Measurements from ENCODE around the gene PTX4. TPM values are rescaled to one million over a fixed set of nuclear protein-coding genes. Genes with fewer than 3 reads are reported as not detected.

Gene PTX4
- polyA plus RNA-seq, 1 donor (not counting 4 experiments of a cell fraction or from before 2014, with no cell fraction given), result not detected

GRCh38 chr16:1437606-1438005 lies 51.1 kb downstream of the PTX4 start:
- Histone ChIP-seq H3K79me2 (ENCODE audit: control insufficient read depth, insufficient read depth, low read length) (no peaks in the 10 kb centered on the region), H3K27me3 (ENCODE audit: control insufficient read depth, extremely low read depth, insufficient read depth, low read length) (no peaks in the 10 kb centered on the region), H4K20me1 (ENCODE audit: control insufficient read depth, extremely low read depth, insufficient read depth, low read length) (no peaks in the 10 kb centered on the region), H3K4me2 (ENCODE audit: control insufficient read depth, extremely low read depth, insufficient read depth, low read depth, low read length) (no peak overlapping the region), H3K9me3 (ENCODE audit: control insufficient read depth, low read depth, low read length) (no peaks in the 10 kb centered on the region), H3K4me1 (ENCODE audit: control insufficient read depth, extremely low read depth, insufficient read depth, low read length) (no peaks in the 10 kb centered on the region), H3K27ac (ENCODE audit: control insufficient read depth, insufficient read depth, low read length) (no peak overlapping the region), H3K9me1 (ENCODE audit: control insufficient read depth, extremely low read depth, insufficient read depth, low read length) (no peaks in the 10 kb centered on the region), H3K36me3 (ENCODE audit: control insufficient read depth in 2 of 2, extremely low read depth in 1 of 2, insufficient read depth in 2 of 2, low read length in 2 of 2) (no peaks in the 10 kb centered on the region), H2AFZ (ENCODE audit: control insufficient read depth, low read length) (no peak overlapping the region), H3K4me3 (ENCODE audit: control insufficient read depth in 2 of 3, extremely low read depth in 1 of 3, insufficient read depth in 2 of 3, low read depth in 1 of 3, low read length in 3 of 3) (no peak overlapping the region), H3K9ac (ENCODE audit: control insufficient read depth, extremely low read depth, insufficient read depth, low read length) (no peak overlapping the region)
- dilution Hi-C loops (cut with MboI; ENCODE audit: extremely low pct_ligation_motif_present, low sequenced_read_pairs), result no loop called here
- DNase-seq (ENCODE audit: low read depth, low spot score) (no peak), FAIRE-seq (no peak)
- TF ChIP-seq EZH2 (IDR thresholded peaks at IDR 0.05; ENCODE audit: low read length) (no peak), CTCF (optimal IDR thresholded peaks at IDR 0.05 in 1 of 3, IDR thresholded peaks at IDR 0.05 in 1 of 3, conservative IDR thresholded peaks at IDR 0.05 in 1 of 3; ENCODE audit: extremely low read depth in 1 of 3, insufficient read depth in 2 of 3, low read length in 3 of 3) (no peak)

GRCh38 chr16:1436731-1437355 lies 51.9 kb downstream of the PTX4 start:
- H3K9me3 ChIP-seq (ENCODE audit: control insufficient read depth, low read depth, low read length), result no peaks in the 10 kb centered on the region
- no peaks in the 10 kb centered on the region for H3K27me3 ChIP-seq (ENCODE audit: control insufficient read depth, extremely low read depth, insufficient read depth, low read length)
- no peak for TF ChIP-seq EZH2 (IDR thresholded peaks at IDR 0.05; ENCODE audit: low read length)
- TF ChIP-seq CTCF (optimal IDR thresholded peaks at IDR 0.05 in 1 of 3, IDR thresholded peaks at IDR 0.05 in 1 of 3, conservative IDR thresholded peaks at IDR 0.05 in 1 of 3; ENCODE audit: extremely low read depth in 1 of 3, insufficient read depth in 2 of 3, low read length in 3 of 3), result no peak
- H3K27ac ChIP-seq (ENCODE audit: control insufficient read depth, insufficient read depth, low read length), result no peak overlapping the region
- H3K9me1 ChIP-seq (ENCODE audit: control insufficient read depth, extremely low read depth, insufficient read depth, low read length), result no peaks in the 10 kb centered on the region
- H2AFZ ChIP-seq (ENCODE audit: control insufficient read depth, low read length), result no peak overlapping the region
- no peak overlapping the region for H3K4me2 ChIP-seq (ENCODE audit: control insufficient read depth, extremely low read depth, insufficient read depth, low read depth, low read length)
- H3K4me1 ChIP-seq (ENCODE audit: control insufficient read depth, extremely low read depth, insufficient read depth, low read length), result no peaks in the 10 kb centered on the region
- no peaks in the 10 kb centered on the region for H3K79me2 ChIP-seq (ENCODE audit: control insufficient read depth, insufficient read depth, low read length)
- DNase-seq (ENCODE audit: low read depth, low spot score) (no peak), FAIRE-seq (no peak)
- H3K36me3 ChIP-seq (ENCODE audit: control insufficient read depth in 2 of 2, extremely low read depth in 1 of 2, insufficient read depth in 2 of 2, low read length in 2 of 2), result no peaks in the 10 kb centered on the region
- dilution Hi-C loops (cut with MboI; ENCODE audit: extremely low pct_ligation_motif_present, low sequenced_read_pairs), result no loop called here
- H3K4me3 ChIP-seq (ENCODE audit: control insufficient read depth in 2 of 3, extremely low read depth in 1 of 3, insufficient read depth in 2 of 3, low read depth in 1 of 3, low read length in 3 of 3), result no peak overlapping the region
- H4K20me1 ChIP-seq (ENCODE audit: control insufficient read depth, extremely low read depth, insufficient read depth, low read length), result no peaks in the 10 kb centered on the region
- no peak overlapping the region for H3K9ac ChIP-seq (ENCODE audit: control insufficient read depth, extremely low read depth, insufficient read depth, low read length)

Measured in keratinocyte (primary cell).